NOMO-1 treated with dmso at 0.1 percent for 144 hours (cell line): Measurements from ENCODE around the gene ARL5A.
A peak's percentile ranks its signal among the peaks of the same experiment; 100 is the strongest.

ENCODE experiments used
- DNase-seq: peaks from one replicate; lab custom pipeline; 2025; ENCODE audit not compliant: unreplicated experiment; lab: John Stamatoyannopoulos, UW

ARL5A gene

GRCh38 chr2:151840216-151841046, 12.2 kb upstream of the ARL5A start:
- DNase-seq, result peak; percentile 27

GRCh38 chr2:151837926-151838325, 9.7 kb upstream of the ARL5A start:
- DNase-seq, result no peak

- DNase-seq, result peak; percentile 34
These were observed 5.8 kb upstream of the ARL5A start for GRCh38 chr2:151833984-151834383.

GRCh38 chr2:151830961-151831360, 2.7 kb upstream of the ARL5A start:
- no peak for DNase-seq

GRCh38 chr2:151828890-151829324, 686 bp upstream of the ARL5A start:
- DNase-seq, result no peak

GRCh38 chr2:151827564-151828142, 568 bp downstream of the ARL5A start:
- DNase-seq, result no peak

- no peak for DNase-seq
These were observed 1.5 kb downstream of the ARL5A start for GRCh38 chr2:151826737-151827157.

- no peak for DNase-seq
These were observed 3.3 kb downstream of the ARL5A start for GRCh38 chr2:151824886-151825285.

GRCh38 chr2:151823651-151824050, 4.6 kb downstream of the ARL5A start:
- no peak for DNase-seq

GRCh38 chr2:151819920-151820319, 8.3 kb downstream of the ARL5A start:
- DNase-seq, result no peak

GRCh38 chr2:151817929-151818328, 10.3 kb downstream of the ARL5A start:
- DNase-seq, result no peak

- DNase-seq, result no peak
These were observed 11.4 kb downstream of the ARL5A start for GRCh38 chr2:151816843-151817242.

GRCh38 chr2:151815821-151816489, 12.3 kb downstream of the ARL5A start:
- DNase-seq, result no peak

GRCh38 chr2:151810489-151810888, 17.7 kb downstream of the ARL5A start:
- no peak for DNase-seq

GRCh38 chr2:151809073-151809383, 19.2 kb downstream of the ARL5A start:
- DNase-seq, result no peak

GRCh38 chr2:151808258-151809072, 19.8 kb downstream of the ARL5A start:
- DNase-seq, result no peak

GRCh38 chr2:151805961-151806360, 22.3 kb downstream of the ARL5A start:
- no peak for DNase-seq

- DNase-seq, result no peak
These were observed 22.9 kb downstream of the ARL5A start for GRCh38 chr2:151805343-151805742.

- no peak for DNase-seq
These were observed 24.4 kb downstream of the ARL5A start for GRCh38 chr2:151803811-151804210.

GRCh38 chr2:151802315-151802714, 25.9 kb downstream of the ARL5A start:
- DNase-seq, result no peak

GRCh38 chr2:151799886-151800292, 28.3 kb downstream of the ARL5A start:
- no peak for DNase-seq
